ENCODE measurements around the gene APP. TPM values are rescaled to one million over a fixed set of nuclear protein-coding genes. Genes with fewer than 3 reads are reported as not detected.

Gene APP
- total RNA-seq, 2 experiments from 2014 or later = 39.3 to 39.4 TPM

GRCh38 chr21:25831300-25831960 lies 339.1 kb downstream of the APP start:
- CTCF ChIA-PET = interaction anchor here (1.0 kb wide), 1 partner anchor 30 kb away, joined by 3 read pairs; no protein-coding TSS in a partner anchor
- H3K9me3 Mint-ChIP-seq = peaks cover 1% of the 10 kb centered on the region
- no peak overlapping the region for H3K4me3 Mint-ChIP-seq
- no peak for TF ChIP-seq CTCF (IDR thresholded peaks at IDR 0.05)
- H3K4me1 Mint-ChIP-seq (ENCODE audit: low read depth) = no peaks in the 10 kb centered on the region
- H3K27me3 Mint-ChIP-seq = no peaks in the 10 kb centered on the region
- H3K36me3 Mint-ChIP-seq (ENCODE audit: low read depth) = no peaks in the 10 kb centered on the region
- no peak overlapping the region for H3K27ac Mint-ChIP-seq
- POLR2A ChIA-PET = no interaction called here
- peak; percentile 65 for ATAC-seq
- intact Hi-C loops (cut with micrococcal nuclease) = no loop called here
- peak; percentile 24 for DNase-seq

Measured in activated CD8-positive, alpha-beta T cell treated with anti-CD3 and anti-CD28 coated beads for 36 hours (primary cell).